Skeletal muscle tissue (tissue), 4 donors: ENCODE measurements around the gene PLCB4. TPM values are rescaled to one million over a fixed set of nuclear protein-coding genes. Genes with fewer than 3 reads are reported as not detected.
"Not testable (repeated sequence)": the region's sequence is repeated elsewhere in the genome, so short reads cannot be mapped to it uniquely, and the experiment has no call there.

Experiments used
- H3K27ac ChIP-seq: one replicate; pipeline ENCODE4 v1.7.0; 2013; ENCODE audit warnings: mild to moderate bottlenecking, low read depth, low read length, inconsistent platforms
- H3K27me3 ChIP-seq, 3 donors: one replicate each; pipeline ENCODE4 v1.7.0; 2013; ENCODE audit warnings: low read length in 3 of 3; ENCODE audit not compliant: control insufficient read depth in 3 of 3, insufficient read depth in 3 of 3
- H3K36me3 ChIP-seq, 3 donors: one replicate each; pipeline ENCODE4 v1.7.0; 2013; ENCODE audit warnings: low read length in 3 of 3; ENCODE audit not compliant: control insufficient read depth in 3 of 3, insufficient read depth in 3 of 3
- H3K4me1 ChIP-seq, 3 donors: one replicate each; pipeline ENCODE4 v1.7.0; 2013; ENCODE audit warnings: low read length in 3 of 3, mild to moderate bottlenecking in 3 of 3; ENCODE audit not compliant: control insufficient read depth in 3 of 3, insufficient read depth in 3 of 3
- H3K4me3 ChIP-seq, 3 donors: one replicate each; pipeline ENCODE4 v1.7.0; 2013; ENCODE audit warnings: low read length in 3 of 3
- H3K9ac ChIP-seq, 3 donors: one replicate each; pipeline ENCODE4 v1.7.0; 2013; ENCODE audit warnings: low read length in 3 of 3, mild to moderate bottlenecking in 3 of 3, moderate library complexity in 2 of 3, low read depth in 1 of 3
- H3K9me3 ChIP-seq, 3 donors: one replicate each; pipeline ENCODE4 v1.7.0; 2013; ENCODE audit warnings: low read length in 3 of 3; ENCODE audit not compliant: control insufficient read depth in 3 of 3
- total RNA-seq: library from RNA; depleted of rRNA; stranded (reverse); fragments of >200 nt; gene quantifications from one replicate; pipeline ENCODE4 v1.2.3, GENCODE V29; 2014
- donor health status: Osteomylitis.

PLCB4 gene
- total RNA-seq, 1 donor from 2014 or later: 6.3 TPM

GRCh38 chr20:9031991-9032390 lies 36.9 kb upstream of the PLCB4 start:
- Histone ChIP-seq H3K9me3 (no peaks in the 10 kb centered on the region), H3K27me3 (no peaks in the 10 kb centered on the region), H3K4me1 (no peaks in the 10 kb centered on the region), H3K9ac (no peak overlapping the region), H3K27ac (no peak overlapping the region), H3K4me3 (no peak overlapping the region), H3K36me3 (no peaks in the 10 kb centered on the region)

- no peaks in the 10 kb centered on the region for H3K4me1 ChIP-seq
- H3K9ac ChIP-seq: no peak overlapping the region
- no peaks in the 10 kb centered on the region for H3K9me3 ChIP-seq
- H3K27ac ChIP-seq: no peak overlapping the region
- no peak overlapping the region for H3K4me3 ChIP-seq
- no peaks in the 10 kb centered on the region for H3K36me3 ChIP-seq
- H3K27me3 ChIP-seq: no peaks in the 10 kb centered on the region
Observed at GRCh38 chr20:9032758-9033157, 36.1 kb upstream of the PLCB4 start.

- no peak overlapping the region for H3K4me3 ChIP-seq
- H3K9ac ChIP-seq: no peak overlapping the region
- H3K36me3 ChIP-seq: no peaks in the 10 kb centered on the region
- no peaks in the 10 kb centered on the region for H3K9me3 ChIP-seq
- H3K4me1 ChIP-seq: no peaks in the 10 kb centered on the region
- H3K27ac ChIP-seq: no peak overlapping the region
- H3K27me3 ChIP-seq: no peaks in the 10 kb centered on the region
Observed at GRCh38 chr20:9035126-9035525, 33.8 kb upstream of the PLCB4 start.

GRCh38 chr20:9036593-9036992 lies 32.3 kb upstream of the PLCB4 start:
- no peaks in the 10 kb centered on the region for H3K27me3 ChIP-seq

GRCh38 chr20:9038791-9039535 lies 29.9 kb upstream of the PLCB4 start:
- H3K4me3 ChIP-seq: no peak overlapping the region
- H3K27me3 ChIP-seq: no peaks in the 10 kb centered on the region
- H3K9ac ChIP-seq: no peak overlapping the region
- no peaks in the 10 kb centered on the region for H3K36me3 ChIP-seq
- H3K27ac ChIP-seq: no peak overlapping the region
- no peaks in the 10 kb centered on the region for H3K4me1 ChIP-seq
- no peaks in the 10 kb centered on the region for H3K9me3 ChIP-seq

More at GRCh38 chr20:9036593-9036992, 32.3 kb upstream of the PLCB4 start:
- H3K4me1 ChIP-seq: no peaks in the 10 kb centered on the region
- H3K4me3 ChIP-seq: no peak overlapping the region
- H3K36me3 ChIP-seq: no peaks in the 10 kb centered on the region
- H3K9me3 ChIP-seq: no peaks in the 10 kb centered on the region
- H3K27ac ChIP-seq: no peak overlapping the region
- no peak overlapping the region for H3K9ac ChIP-seq

GRCh38 chr20:9040863-9041524 lies 27.9 kb upstream of the PLCB4 start:
- no peaks in the 10 kb centered on the region for H3K27me3 ChIP-seq
- H3K9me3 ChIP-seq: no peaks in the 10 kb centered on the region
- H3K9ac ChIP-seq: no peak overlapping the region
- H3K36me3 ChIP-seq: no peaks in the 10 kb centered on the region
- no peak overlapping the region for H3K4me3 ChIP-seq
- H3K4me1 ChIP-seq: no peaks in the 10 kb centered on the region
- no peak overlapping the region for H3K27ac ChIP-seq

- Histone ChIP-seq H3K36me3 (no peaks in the 10 kb centered on the region), H3K27me3 (no peaks in the 10 kb centered on the region), H3K27ac (no peak overlapping the region), H3K9me3 (no peaks in the 10 kb centered on the region), H3K4me3 (no peak overlapping the region), H3K4me1 (no peaks in the 10 kb centered on the region), H3K9ac (no peak overlapping the region)
Observed at GRCh38 chr20:9043364-9043763, 25.5 kb upstream of the PLCB4 start.

GRCh38 chr20:9047928-9048327 lies 21.0 kb upstream of the PLCB4 start:
- H3K27me3 ChIP-seq, H3K9me3 ChIP-seq, H3K4me3 ChIP-seq, H3K9ac ChIP-seq, H3K27ac ChIP-seq, H3K4me1 ChIP-seq, H3K36me3 ChIP-seq: not testable (repeated sequence)

- Histone ChIP-seq H3K27ac (no peak overlapping the region), H3K9me3 (peaks cover 0 to 3% (median 0%) of the 10 kb centered on the region in 3 donors), H3K36me3 (no peaks in the 10 kb centered on the region), H3K4me1 (no peaks in the 10 kb centered on the region), H3K9ac (no peak overlapping the region), H3K4me3 (no peak overlapping the region), H3K27me3 (no peaks in the 10 kb centered on the region)
Observed at GRCh38 chr20:9051508-9051907, 17.4 kb upstream of the PLCB4 start.

- no peaks in the 10 kb centered on the region for H3K27me3 ChIP-seq
- H3K9ac ChIP-seq: no peak overlapping the region
- no peaks in the 10 kb centered on the region for H3K36me3 ChIP-seq
Observed at GRCh38 chr20:9052136-9052535, 16.8 kb upstream of the PLCB4 start.

More at GRCh38 chr20:9052136-9052535, 16.8 kb upstream of the PLCB4 start:
- Histone ChIP-seq H3K9me3 (peaks cover 0 to 3% (median 0%) of the 10 kb centered on the region in 3 donors), H3K4me3 (no peak overlapping the region), H3K4me1 (no peaks in the 10 kb centered on the region), H3K27ac (no peak overlapping the region)
